ENCODE measurements around the gene PMCH. TPM values are rescaled to one million over a fixed set of nuclear protein-coding genes. Genes with fewer than 3 reads are reported as not detected.

Gene PMCH
- total RNA-seq, 1 donor from 2014 or later = not detected

Small RNA genes lying within 50 kb of the gene (small RNA-seq; reads per million reads assigned to genes)
- not detected for gene RN7SL793P (ENCODE audit: low replicate concordance)

Other genes starting within 250 kb of the PMCH start
- 29.4 TPM for gene WASHC3, start 135.8 kb downstream of the PMCH start, total RNA-seq
- 23.9 TPM for gene NUP37, start 77.7 kb downstream of the PMCH start, total RNA-seq
- gene PARPBP, start 77.7 kb downstream of the PMCH start, total RNA-seq = 17.8 TPM